PC-9 (cell line): ENCODE data around the gene TMEM163.

Experiments used
- EZH2 ChIP-seq: fragments of 200-600 bp; sonication (generic); IDR thresholded peaks from 2 replicates; pipeline ENCODE4 v1.8.0; 2017; ENCODE audit warnings: antibody characterized with exemption, low read depth
- TF ChIP-seq, protein P1 (sequence below): fragments of 200-600 bp; sonication (generic); conservative IDR thresholded peaks from 2 replicates; pipeline ENCODE4 v1.6.1; 2017; ENCODE audit warnings: mixed run types, antibody characterized with exemption, mild to moderate bottlenecking, moderate library complexity

DNA sequence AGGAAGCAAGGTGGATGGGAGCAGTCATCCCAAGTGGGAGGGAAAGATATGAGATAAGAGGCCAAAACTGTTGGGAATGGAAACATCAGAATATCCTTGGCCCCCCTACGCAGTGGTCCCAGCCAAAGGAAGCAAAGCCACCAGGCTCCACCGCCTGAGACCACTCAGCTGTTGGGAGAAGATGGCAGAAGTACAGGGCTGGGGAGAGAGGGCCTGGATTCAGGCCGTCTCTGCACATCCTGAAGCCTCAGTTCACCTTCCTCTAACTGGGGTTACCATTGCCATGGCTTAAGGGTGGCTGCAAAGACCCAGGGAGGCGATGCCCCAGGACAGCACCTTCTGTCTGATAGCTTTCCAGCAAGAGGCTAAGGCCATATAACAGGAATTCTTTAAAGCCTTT lies 271.1 kb downstream of the TMEM163 start:
- TF ChIP-seq, protein P1, sequence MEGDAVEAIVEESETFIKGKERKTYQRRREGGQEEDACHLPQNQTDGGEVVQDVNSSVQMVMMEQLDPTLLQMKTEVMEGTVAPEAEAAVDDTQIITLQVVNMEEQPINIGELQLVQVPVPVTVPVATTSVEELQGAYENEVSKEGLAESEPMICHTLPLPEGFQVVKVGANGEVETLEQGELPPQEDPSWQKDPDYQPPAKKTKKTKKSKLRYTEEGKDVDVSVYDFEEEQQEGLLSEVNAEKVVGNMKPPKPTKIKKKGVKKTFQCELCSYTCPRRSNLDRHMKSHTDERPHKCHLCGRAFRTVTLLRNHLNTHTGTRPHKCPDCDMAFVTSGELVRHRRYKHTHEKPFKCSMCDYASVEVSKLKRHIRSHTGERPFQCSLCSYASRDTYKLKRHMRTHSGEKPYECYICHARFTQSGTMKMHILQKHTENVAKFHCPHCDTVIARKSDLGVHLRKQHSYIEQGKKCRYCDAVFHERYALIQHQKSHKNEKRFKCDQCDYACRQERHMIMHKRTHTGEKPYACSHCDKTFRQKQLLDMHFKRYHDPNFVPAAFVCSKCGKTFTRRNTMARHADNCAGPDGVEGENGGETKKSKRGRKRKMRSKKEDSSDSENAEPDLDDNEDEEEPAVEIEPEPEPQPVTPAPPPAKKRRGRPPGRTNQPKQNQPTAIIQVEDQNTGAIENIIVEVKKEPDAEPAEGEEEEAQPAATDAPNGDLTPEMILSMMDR = no peak
- TF ChIP-seq EZH2 = no peak
